ENCODE results near the gene HAGHL.
"Not testable (repeated sequence)": the region's sequence is repeated elsewhere in the genome, so short reads cannot be mapped to it uniquely, and the experiment has no call there.

HAGHL gene

GRCh38 chr16:769184-769784 is 42.4 kb downstream of the HAGHL start:
- H3K4me1 ChIP-seq: no peaks in the 10 kb centered on the region
- TF ChIP-seq Cebpa-rat (IDR thresholded peaks at IDR 0.05): no peak
- no peaks in the 10 kb centered on the region for H4K20me1 ChIP-seq
- no peaks in the 10 kb centered on the region for H3K36me3 ChIP-seq
- no peaks in the 10 kb centered on the region for H3K27me3 ChIP-seq
- no peak overlapping the region for H3K27ac ChIP-seq
- no peak overlapping the region for H3K9ac ChIP-seq
- no peak overlapping the region for H3K4me2 ChIP-seq
- no peaks in the 10 kb centered on the region for H3K9me3 ChIP-seq
- no peak overlapping the region for H3K4me3 ChIP-seq

GRCh38 chr16:769934-770333 is 43.0 kb downstream of the HAGHL start:
- H3K36me3 ChIP-seq: no peaks in the 10 kb centered on the region
- H3K27me3 ChIP-seq: no peaks in the 10 kb centered on the region
- no peaks in the 10 kb centered on the region for H3K9me3 ChIP-seq
- no peak overlapping the region for H3K9ac ChIP-seq
- TF ChIP-seq Cebpa-rat (IDR thresholded peaks at IDR 0.05): no peak
- no peak overlapping the region for H3K4me3 ChIP-seq
- no peaks in the 10 kb centered on the region for H4K20me1 ChIP-seq
- no peak overlapping the region for H3K27ac ChIP-seq
- no peak overlapping the region for H3K4me2 ChIP-seq
- H3K4me1 ChIP-seq: no peaks in the 10 kb centered on the region

- Histone ChIP-seq H3K4me3 (no peak overlapping the region), H3K4me1 (peaks cover under 1% of the 10 kb centered on the region; the same call in 1 of the 2 replicates), H3K36me3 (no peaks in the 10 kb centered on the region), H3K27ac (no peak overlapping the region), H3K27me3 (no peaks in the 10 kb centered on the region), H4K20me1 (no peaks in the 10 kb centered on the region), H3K9me3 (no peaks in the 10 kb centered on the region), H3K9ac (no peak overlapping the region), H3K4me2 (no peak overlapping the region)
- no peak for TF ChIP-seq Cebpa-rat (IDR thresholded peaks at IDR 0.05)
Measured at GRCh38 chr16:770411-770810, 43.5 kb downstream of the HAGHL start.

- TF ChIP-seq Cebpa-rat (IDR thresholded peaks at IDR 0.05): no peak
- Histone ChIP-seq H4K20me1 (no peaks in the 10 kb centered on the region), H3K4me1 (peaks cover 26% of the 10 kb centered on the region), H3K27ac (no peak overlapping the region), H3K9me3 (no peaks in the 10 kb centered on the region), H3K27me3 (no peaks in the 10 kb centered on the region), H3K9ac (no peak overlapping the region), H3K4me2 (no peak overlapping the region), H3K4me3 (no peak overlapping the region), H3K36me3 (no peaks in the 10 kb centered on the region)
Measured at GRCh38 chr16:772959-773358, 46.1 kb downstream of the HAGHL start.

- Histone ChIP-seq H3K4me2 (no peak overlapping the region), H3K4me1 (peaks cover 39% of the 10 kb centered on the region), H3K27me3 (no peaks in the 10 kb centered on the region), H3K27ac (no peak overlapping the region), H3K9ac (no peak overlapping the region), H3K4me3 (no peak overlapping the region), H3K36me3 (no peaks in the 10 kb centered on the region), H4K20me1 (no peaks in the 10 kb centered on the region), H3K9me3 (no peaks in the 10 kb centered on the region)
- no peak for TF ChIP-seq Cebpa-rat (IDR thresholded peaks at IDR 0.05)
Measured at GRCh38 chr16:774086-775001, 47.4 kb downstream of the HAGHL start.

- TF ChIP-seq Cebpa-rat (IDR thresholded peaks at IDR 0.05): no peak
- Histone ChIP-seq H3K27ac (no peak overlapping the region), H3K4me2 (no peak overlapping the region), H3K4me3 (no peak overlapping the region), H3K36me3 (no peaks in the 10 kb centered on the region), H3K4me1 (peaks cover 41% of the 10 kb centered on the region), H3K9ac (no peak overlapping the region), H3K27me3 (no peaks in the 10 kb centered on the region), H4K20me1 (no peaks in the 10 kb centered on the region), H3K9me3 (no peaks in the 10 kb centered on the region)
Measured at GRCh38 chr16:775236-775796, 48.4 kb downstream of the HAGHL start.

- H3K4me1 ChIP-seq: peaks cover 41% of the 10 kb centered on the region
- not testable (repeated sequence) for H3K4me3 ChIP-seq
Measured at GRCh38 chr16:776298-776697, 49.4 kb downstream of the HAGHL start.

GRCh38 chr16:776824-777223 is 49.9 kb downstream of the HAGHL start:
- Histone ChIP-seq H3K27me3 (no peaks in the 10 kb centered on the region), H4K20me1 (no peaks in the 10 kb centered on the region), H3K36me3 (no peaks in the 10 kb centered on the region), H3K27ac (peak overlapping the region; percentile 62; the same call in 1 of the 2 replicates), H3K9ac (no peak overlapping the region; the same call in 1 of the 2 replicates), H3K4me3 (no peak overlapping the region), H3K4me1 (peaks cover 41% of the 10 kb centered on the region), H3K4me2 (peak overlapping the region; percentile 84), H3K9me3 (no peaks in the 10 kb centered on the region)
- TF ChIP-seq Cebpa-rat (IDR thresholded peaks at IDR 0.05): no peak

More at GRCh38 chr16:776298-776697, 49.4 kb downstream of the HAGHL start:
- not testable (repeated sequence) for H3K9ac ChIP-seq, H3K9me3 ChIP-seq, H4K20me1 ChIP-seq, H3K27me3 ChIP-seq, H3K36me3 ChIP-seq
- Histone ChIP-seq H3K27ac (peak overlapping the region; percentile 62; the same call in 1 of the 2 replicates), H3K4me2 (peak overlapping the region; percentile 84; the same call in 1 of the 2 replicates)

GRCh38 chr16:777826-778225 is 50.9 kb downstream of the HAGHL start:
- H3K4me3 ChIP-seq: peak overlapping the region; percentile 32; the same call in 1 of the 2 replicates
- H3K9ac ChIP-seq: peak overlapping the region; percentile 54
- H3K4me1 ChIP-seq: peaks cover 50% of the 10 kb centered on the region
- H3K9me3 ChIP-seq: no peaks in the 10 kb centered on the region
- peak overlapping the region; percentile 84 for H3K4me2 ChIP-seq
- H3K27ac ChIP-seq: peak overlapping the region; percentile 62
- no peaks in the 10 kb centered on the region for H3K36me3 ChIP-seq
- H3K27me3 ChIP-seq: no peaks in the 10 kb centered on the region
- no peaks in the 10 kb centered on the region for H4K20me1 ChIP-seq
- no peak for TF ChIP-seq Cebpa-rat (IDR thresholded peaks at IDR 0.05)

GRCh38 chr16:778447-778846 is 51.5 kb downstream of the HAGHL start:
- H3K9ac ChIP-seq: peak overlapping the region; percentile 54; the same call in 1 of the 2 replicates
- peak overlapping the region; percentile 32; the same call in 1 of the 2 replicates for H3K4me3 ChIP-seq
- no peaks in the 10 kb centered on the region for H3K36me3 ChIP-seq
- H3K27ac ChIP-seq: peak overlapping the region; percentile 62
- H3K27me3 ChIP-seq: no peaks in the 10 kb centered on the region
- peaks cover 56% of the 10 kb centered on the region for H3K4me1 ChIP-seq
- TF ChIP-seq Cebpa-rat (IDR thresholded peaks at IDR 0.05): no peak
- no peaks in the 10 kb centered on the region for H4K20me1 ChIP-seq
- H3K4me2 ChIP-seq: peak overlapping the region; percentile 84
- H3K9me3 ChIP-seq: no peaks in the 10 kb centered on the region

Measured in BLaER1 (cell line).